ENCODE data around the gene LONP1.
"Not testable (repeated sequence)": the region's sequence is repeated elsewhere in the genome, so short reads cannot be mapped to it uniquely, and the experiment has no call there.

Gene LONP1

DNA sequence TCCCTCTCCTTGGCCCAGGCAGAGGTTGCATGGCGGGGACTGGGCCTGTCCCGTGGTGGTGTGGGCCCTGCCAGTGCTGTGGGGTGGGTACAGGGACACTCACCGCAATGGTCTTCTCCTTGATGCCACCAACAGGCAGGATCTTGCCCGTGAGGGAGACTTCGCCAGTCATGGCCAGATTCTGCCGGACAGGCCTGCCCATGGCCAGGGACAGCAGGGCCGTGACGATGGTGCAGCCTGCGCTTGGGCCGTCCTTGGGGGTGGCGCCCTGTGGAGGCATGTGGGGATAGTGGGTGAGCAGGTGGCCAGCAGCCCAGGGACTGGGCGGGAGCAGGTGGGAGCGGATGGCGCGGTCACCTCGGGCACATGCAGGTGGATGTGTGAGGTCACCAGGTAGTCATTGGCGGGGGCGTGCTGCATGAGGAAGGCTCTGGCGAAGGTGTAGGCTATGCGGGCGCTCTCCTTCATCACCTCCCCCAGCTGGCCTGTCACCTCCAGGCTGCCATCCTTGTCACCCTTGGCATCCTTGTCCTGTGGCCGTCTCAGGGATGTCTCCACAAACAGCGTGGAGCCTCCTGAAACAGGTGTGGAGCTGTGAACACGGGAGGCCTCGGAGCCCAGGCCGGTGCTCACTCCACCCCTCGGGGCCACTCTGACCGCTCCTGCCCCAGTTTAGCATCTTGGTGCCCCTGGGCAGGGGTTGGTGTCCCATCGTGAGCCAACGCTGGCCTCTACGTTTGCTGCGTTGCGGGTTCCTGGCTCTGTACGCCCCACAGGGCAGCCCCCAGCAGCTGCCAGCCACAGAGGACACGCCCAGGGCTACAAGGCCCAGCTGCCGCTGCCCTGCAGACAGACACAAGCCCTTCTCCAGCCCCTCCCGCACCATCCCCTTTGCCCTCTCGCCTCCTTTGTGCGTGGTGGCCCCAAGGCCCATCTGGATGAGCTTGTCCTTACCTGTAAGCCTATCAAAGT lies 26.5 kb downstream of the LONP1 start:
- no peak for DNase-seq (ENCODE audit: low spot score)

DNA sequence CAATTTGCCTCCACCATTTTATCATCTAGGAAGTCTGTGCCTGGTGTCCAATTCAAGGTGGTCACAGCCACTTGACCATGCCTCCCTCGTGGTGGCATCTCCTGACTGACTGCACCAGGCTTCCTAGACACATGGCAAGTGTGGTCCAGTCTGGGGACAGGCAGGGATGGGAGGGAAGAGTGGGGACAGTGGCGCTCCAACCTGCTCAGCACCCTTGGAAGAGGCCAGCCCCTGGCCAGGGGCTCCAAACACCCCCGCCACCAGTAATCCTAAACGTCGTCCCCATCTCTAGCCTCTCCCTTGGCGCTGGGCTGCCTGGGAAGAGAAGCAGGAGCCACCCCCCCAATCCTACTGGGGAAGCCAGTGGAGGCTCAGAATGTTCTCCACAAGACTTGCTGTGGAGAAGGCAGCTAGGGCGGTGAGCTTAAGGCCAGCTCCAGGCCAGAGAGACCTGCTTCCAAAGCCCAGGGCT lies 27.2 kb downstream of the LONP1 start:
- DNase-seq (ENCODE audit: low spot score): no peak

DNA sequence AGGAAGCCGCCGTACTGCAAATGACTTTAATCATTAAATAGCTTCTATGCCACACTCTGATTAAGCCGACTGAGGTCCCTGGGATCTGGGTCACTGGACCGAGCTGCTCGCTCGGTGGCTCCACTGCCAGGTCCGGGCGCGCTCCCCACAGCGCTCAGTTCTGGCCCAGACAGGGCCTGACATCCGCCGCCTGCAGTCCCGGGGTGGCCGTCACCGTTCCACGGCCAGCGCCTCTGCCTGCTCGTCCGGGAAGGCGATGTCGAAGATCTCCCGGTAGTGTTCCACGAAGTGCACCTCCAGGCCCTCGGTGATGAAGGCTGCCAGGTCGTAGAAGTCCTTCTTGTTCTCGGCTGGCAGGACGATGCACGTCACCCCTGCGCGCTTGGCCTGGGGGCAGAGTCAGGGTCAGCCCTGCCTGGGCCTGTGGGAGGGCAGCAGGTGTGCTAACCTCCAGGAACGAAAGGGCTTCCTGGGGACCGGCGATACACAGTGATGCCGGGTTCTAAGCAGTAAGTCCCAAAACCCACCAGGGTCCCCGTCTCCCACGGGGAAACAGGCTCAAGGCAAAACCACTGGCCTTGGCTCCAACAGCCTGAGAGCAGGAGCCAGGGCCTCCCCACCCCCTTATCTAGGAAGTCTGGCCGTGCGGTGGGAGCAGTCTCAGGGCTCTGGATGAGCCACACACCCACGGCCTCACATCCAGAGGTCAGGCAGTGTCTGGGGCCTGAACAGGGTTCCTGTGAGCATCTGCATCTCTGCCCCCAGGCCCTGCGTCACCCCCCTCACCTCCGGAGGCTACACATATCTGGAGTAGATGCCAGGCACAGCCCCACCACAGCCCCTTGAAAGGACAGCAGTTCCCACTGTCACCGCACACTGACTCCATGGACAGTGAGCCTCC lies 27.9 kb downstream of the LONP1 start:
- no peak for DNase-seq (ENCODE audit: low spot score)

DNA sequence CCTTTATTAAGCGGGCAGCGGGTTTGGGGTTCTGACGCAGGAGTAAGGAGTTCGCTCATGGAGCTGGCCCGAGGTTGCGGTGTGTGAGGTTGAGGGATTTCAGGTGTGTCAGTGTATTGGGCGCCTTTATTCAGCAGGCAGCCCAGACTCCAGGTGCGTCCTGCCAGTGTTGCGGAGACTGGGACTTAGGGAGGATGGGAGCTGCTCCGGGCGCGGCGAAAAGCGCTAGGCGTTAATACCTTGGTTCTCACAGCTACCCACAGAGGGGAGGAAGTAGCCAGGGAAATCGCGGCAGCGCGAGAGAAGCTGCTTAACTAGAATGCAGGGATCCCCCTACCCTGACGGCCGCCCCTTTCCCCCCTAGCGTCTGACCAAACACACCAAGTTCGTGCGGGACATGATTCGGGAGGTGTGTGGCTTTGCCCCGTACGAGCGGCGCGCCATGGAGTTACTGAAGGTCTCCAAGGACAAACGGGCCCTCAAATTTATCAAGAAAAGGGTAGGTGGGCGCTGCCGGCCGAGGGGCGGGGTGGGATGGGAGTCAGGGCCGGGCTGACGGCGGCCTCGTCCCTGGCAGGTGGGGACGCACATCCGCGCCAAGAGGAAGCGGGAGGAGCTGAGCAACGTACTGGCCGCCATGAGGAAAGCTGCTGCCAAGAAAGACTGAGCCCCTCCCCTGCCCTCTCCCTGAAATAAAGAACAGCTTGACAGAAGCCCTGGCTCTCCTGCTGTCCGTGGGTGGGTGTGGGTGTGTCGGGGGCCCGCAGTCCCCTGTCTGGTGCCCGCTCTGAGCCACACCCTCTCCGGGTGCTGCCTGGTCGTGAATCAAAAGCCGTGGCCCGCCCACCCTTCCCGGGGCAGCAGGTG lies 28.8 kb downstream of the LONP1 start:
- no peak for DNase-seq (ENCODE audit: low spot score)

DNA sequence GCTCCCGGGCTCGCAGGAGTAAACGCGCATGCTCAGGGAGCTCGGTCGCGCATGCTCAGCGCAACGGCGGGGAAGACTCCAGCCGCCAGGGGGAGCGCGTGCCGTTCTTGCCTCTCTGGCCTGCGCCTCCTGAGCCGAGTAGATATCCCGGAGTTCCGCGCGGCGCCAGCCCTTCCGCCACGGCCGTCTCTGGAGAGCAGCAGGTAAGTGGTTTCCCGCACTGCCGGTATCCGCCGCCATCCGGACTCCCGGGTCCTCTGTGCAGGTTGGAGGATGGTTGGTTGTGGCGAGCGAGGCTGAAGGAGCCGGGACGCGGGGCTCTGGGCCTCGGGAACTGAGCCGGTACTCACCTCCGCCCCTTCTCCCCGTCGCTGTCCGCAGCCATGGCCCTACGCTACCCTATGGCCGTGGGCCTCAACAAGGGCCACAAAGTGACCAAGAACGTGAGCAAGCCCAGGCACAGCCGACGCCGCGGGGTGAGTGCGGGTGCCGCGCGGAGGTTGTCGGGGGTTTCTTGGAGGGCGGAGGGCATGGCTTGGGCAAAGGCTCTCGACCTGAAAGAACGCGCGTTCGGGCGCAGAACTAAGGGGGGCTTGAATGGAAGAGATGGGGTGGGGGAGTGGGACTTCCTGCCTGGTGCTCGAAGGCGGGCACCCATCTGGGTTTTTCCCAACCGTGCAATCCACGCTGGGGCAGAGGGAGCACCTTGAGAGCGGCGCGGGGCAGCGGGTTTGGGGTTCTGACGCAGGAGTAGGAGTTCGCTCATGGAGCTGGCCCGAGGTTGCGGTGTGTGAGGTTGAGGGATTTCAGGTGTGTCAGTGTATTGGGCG lies 29.6 kb downstream of the LONP1 start, which contains the start of gene RPL36:
RPL36 (plus strand) TSS at position 171 of the 830 bp plus-strand sequence; CDS start at position 384, 213 bp downstream.
- DNase-seq (ENCODE audit: low spot score): peak; percentile 99

DNA sequence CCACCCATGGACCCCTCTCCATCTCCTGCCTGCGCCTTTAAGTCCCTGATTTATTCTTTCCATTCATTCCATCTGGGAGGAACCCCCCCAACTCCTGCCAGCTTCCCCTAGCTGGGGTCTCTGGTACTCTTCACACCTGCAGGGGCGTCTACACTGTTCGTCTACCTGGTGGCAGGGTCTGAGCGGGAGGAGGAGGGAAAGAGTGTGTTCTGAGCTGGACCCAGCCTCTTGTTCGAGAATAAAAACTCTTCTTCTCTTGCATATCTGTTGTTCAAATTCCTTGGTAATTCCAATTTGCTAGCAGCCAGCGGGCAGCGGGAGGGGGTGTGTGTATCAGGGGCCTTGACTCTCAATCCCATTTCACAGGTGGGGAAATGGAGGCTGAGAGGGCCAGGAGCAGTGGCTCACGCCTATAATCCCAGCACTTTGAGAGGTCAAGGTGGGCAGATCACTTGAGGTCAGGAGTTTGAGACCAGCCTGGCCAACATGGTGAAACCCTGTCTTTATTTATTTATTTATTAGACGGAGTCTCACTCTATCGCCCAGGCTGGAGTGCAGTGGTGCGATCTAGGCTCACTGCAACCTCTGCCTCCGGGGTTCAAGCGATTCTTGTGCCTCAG lies 31.6 kb downstream of the LONP1 start:
- DNase-seq (ENCODE audit: low spot score): not testable (repeated sequence)

DNA sequence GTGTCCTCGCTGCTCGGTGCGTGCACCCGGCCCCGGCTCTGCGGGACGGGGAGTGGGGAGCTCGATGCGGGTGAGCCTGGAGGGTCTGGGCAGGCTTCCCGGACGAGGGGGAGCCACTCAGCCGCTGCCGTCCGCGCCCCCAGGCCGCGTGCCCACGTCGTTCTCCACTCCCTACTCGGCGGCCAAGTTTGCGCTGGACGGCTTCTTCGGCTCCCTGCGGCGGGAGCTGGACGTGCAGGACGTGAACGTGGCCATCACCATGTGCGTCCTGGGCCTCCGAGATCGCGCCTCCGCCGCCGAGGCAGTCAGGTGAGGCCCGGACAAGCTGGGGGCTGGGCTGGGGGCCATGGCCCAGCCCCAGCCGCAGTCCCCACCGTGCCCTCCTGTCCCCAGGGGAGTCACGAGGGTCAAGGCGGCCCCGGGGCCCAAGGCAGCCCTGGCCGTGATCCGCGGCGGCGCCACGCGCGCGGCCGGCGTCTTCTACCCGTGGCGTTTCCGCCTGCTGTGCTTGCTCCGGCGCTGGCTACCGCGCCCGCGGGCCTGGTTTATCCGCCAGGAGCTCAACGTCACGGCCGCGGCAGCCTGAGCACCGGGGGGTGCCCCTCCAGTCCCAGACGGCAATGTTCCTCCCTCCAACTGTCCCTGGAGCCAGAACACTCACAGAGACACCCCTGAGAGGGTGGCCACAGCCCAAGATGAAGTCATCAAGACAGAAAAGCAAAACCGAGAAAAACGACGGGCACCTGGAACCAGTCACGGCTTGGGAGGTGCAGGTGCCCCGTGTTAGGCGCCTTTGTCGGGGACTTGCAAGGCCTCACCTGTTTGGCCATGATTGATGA lies 32.4 kb downstream of the LONP1 start:
- no peak for DNase-seq (ENCODE audit: low spot score)

DNA sequence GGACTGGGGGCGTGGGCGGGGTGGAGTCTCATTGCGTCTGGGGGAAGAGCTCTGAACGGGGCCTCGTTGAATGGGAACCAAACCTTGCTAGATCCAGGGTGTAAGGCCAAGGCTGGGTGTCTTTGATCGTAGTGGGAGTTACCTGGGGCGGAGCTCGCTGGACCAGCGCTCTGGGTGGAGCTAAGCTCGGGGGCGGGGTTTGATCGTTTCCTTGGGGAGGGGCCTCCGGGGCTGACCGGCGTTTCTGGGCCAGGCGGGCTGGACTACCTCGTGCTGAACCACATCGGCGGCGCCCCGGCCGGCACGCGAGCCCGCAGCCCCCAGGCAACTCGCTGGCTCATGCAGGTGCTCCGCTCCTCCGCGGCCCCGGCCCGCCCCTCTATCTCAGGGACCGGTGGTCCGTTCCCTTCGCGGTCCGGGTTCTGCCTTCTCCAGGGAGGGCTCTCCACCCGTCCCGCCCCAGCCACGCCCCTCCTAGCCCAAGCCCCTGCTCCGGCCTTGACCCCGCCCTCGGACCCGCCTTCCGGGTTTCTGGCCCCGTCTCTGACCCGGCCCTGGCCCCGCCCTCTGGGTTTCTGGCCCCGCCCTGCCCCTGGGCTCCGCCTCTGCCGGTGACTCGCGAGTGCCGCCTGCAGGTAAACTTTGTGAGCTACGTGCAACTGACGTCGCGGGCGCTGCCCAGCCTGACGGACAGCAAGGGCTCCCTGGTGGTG lies 33.1 kb downstream of the LONP1 start:
- peak; percentile 100 for DNase-seq (ENCODE audit: low spot score)

DNA sequence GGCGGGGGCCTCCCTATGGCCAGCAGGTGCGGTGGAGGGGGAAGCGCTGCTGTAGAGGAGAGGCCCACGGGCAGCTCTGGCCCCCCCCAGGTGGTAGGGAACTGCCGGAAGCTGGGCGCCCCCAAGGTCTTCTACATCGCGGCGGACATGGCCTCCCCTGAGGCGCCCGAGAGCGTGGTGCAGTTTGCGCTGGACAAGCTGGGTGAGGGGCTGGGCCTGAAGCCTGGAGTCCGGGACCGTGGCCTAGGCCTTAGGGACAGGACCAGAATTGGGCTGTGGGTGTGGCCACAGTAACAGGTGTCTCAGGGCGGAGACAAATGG lies 33.7 kb downstream of the LONP1 start:
- DNase-seq (ENCODE audit: low spot score): no peak

DNA sequence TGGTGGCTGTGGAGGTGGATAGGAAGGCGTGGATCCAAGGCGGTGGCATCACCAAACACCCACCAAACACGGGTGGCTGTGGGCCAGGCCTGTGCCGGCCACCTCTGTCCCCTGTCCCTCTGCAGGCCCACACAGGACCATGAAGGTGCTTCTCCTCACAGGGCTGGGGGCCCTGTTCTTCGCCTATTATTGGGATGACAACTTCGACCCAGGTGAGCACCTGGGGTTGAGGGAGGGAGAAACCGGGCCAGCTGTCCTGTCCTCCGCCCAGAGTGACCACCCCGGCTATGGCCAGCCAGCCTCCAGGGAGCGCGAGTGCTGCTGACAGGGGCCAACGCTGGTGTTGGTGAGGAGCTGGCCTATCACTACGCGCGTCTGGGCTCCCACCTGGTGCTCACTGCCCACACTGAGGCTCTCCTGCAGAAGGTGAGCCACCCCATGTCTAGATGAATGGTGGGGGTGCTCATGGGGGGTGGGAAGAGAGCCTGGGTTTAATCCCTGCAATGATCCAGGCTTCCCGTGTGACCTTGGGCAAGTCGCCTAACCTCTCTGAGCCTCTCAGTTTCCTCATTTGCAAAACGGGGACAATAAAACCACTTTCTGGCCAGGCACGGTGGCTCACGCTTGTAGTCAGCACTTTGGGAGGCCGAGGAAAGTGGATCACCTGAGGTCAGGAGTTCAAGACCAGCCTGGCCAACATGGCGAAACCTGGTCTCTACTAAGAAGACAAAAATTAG lies 35.1 kb downstream of the LONP1 start:
- no peak for DNase-seq (ENCODE audit: low spot score)

DNA sequence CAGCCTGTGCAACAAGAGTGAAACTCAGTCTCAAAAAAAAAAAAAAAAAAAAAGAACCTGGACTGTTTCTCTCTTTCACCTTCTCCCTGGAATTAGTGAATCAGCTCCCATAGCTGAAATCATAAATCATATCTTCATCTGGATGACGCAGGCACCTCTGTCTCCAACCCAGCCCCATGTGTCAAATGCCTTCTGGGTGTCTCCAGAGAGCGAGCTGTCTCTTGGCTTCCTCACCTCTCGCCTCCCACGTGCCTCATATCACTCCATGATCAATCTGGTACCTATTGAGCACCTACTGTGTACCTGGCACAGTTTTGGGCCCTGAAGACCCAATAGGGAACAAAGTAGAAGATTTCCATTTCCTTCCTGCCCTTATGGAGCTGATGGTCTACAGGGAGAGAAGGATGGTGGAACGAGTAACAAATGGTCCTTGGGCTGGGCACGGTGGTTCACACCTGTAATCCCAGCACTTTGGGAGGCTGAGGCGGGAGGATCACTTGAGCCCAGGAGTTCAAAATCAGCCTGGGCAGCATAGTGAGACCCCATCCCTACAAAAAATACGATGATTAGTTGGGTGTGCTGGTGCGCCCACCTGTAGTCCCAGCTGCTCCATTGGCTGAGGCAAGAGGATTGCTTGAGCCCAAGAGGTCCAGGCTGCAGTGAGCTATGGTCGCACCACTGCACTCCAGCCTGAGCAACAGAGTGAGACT lies 36.6 kb downstream of the LONP1 start:
- DNase-seq (ENCODE audit: low spot score): no peak

DNA sequence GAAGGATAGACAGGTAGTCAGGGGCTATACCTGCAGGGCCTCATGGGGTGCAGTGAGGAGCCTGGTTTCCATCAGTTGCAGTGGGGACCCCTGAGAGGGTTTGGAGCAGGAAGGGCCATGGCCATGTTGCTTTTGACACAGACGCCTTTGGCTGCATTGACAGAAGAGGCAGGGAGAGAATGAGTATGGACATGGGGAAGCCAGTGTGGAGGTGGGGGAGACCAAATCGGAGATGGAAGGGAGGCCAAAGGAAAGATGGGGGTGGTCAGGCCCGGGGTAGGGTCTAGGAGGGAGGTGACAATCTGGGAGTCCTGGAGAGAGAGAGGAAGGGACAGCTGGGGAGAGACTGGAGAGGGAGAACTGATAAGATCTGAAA lies 37.9 kb downstream of the LONP1 start:
- DNase-seq (ENCODE audit: low spot score): no peak

DNA sequence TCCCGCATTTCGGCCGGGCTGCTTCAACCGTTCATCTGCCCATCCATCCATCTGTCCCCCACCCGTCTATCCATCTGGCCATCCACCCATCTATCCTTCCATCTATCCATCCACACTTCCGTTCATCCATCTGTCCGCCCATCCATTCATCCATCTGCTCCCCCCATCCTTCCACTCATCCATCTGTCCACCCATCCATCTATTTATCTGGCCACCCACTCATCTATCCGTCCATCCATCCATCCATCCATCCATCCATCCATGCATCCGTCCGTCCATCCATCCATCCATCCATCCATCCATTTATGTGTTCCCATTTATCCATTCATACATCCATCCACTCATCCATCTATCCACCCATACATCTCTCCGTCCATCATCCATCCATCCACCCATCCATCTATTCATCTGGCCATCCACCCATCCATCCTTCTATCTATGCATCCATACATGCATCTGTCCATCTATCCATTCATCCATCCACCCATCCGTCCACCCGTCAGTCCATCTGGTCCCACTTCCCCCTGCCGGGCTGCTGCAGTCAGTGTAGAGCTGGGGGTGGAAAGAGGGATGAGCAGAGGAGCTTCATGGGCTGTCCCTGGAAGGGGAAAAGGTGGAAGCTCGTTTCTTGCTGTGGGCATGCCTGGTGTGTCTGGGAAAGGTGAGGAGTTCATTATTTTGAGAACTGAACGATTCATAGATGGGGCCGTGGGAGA lies 38.4 kb downstream of the LONP1 start:
- no peak for DNase-seq (ENCODE audit: low spot score)

DNA sequence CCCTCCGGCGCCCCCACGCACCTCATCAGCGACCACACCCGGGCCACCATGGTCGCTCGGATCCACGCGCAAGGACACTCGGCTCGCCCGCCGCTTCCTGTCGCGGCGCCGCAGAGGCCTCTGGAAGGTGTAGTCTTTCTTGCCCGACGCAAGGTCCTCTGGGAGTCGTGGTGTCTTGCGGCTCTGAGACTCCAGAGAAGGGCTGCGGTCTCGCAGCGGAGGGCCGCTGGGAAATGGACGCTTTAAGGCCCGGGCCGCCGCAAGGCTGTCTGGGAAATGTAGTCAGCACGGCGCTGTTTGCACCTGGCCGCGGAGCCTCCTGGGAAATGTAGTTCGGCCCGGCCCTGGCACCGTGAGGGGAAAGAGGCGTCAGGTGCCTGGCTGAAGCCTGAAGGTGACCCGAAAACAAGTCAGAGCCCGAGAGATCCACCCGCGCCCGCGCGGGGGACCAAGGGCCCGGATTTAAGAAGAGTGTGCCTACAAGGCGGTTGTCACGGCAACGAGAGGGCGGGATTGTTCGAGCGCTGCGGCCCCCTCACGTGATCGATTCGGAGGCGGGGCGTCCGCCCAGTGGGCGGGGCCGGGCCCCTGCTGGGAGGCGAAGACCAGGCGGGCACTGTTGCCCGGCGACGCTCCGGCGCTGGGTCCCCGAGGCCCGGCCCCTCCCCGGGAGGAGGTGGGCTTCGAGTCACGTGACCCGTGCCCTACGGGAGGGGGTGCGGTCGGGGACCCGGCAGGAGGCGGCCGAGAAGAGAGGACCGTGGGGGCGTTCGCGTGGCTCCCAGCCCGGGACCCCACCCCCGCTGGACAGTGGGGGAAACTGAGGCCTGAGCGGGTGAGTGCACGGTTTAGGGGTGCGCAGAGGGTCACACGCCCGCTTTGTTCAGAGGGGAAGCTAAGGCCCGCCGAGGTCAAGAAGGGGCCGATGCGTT lies 39.2 kb downstream of the LONP1 start, which contains the start of the genes HSD11B1L and MICOS13:
HSD11B1L (plus strand) TSS at position 591 of the 932 bp plus-strand sequence. CDS start 3,806 bp downstream, outside the sequence.
MICOS13 (minus strand) TSS at position 80 of the 932 bp plus-strand sequence; CDS start at position 50, 30 bp downstream.
- peak; percentile 99 for DNase-seq (ENCODE audit: low spot score)

DNA sequence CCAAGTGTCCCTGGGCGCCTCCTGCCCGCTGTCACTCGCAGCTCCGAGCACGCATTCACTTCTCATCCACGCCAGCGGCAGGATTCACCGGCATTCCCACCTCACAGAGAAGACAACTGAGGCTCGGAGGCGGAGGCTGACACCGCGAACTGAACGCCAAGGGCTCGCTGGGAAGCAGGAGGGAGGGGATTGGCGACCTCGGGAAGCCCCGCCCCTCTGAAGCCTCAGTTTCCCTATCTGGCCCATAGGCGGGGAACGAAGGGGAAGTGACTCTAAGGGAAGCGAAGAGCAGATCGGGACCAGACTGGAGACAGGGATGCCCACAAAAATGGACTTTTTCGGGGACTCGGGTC lies 39.9 kb downstream of the LONP1 start:
- no peak for DNase-seq (ENCODE audit: low spot score)
